ENCODE measurements around the gene KLRG1.

KLRG1 gene

GRCh38 chr12:8989413-8989812 is at the start of gene KLRG1:
KLRG1 (plus strand) TSS chr12:8989546; CDS start chr12:8989636, 90 bp downstream.
- Histone ChIP-seq H3K9ac (ENCODE audit: low read length) (no peak within 1 kb of the TSS), H3K27me3 (ENCODE audit: control insufficient read depth in 1 of 2, insufficient read depth in 2 of 2, low read length in 2 of 2) (no peaks in the 10 kb centered on the region), H3K4me1 (ENCODE audit: insufficient read depth, low read length) (peaks cover 3% of the 10 kb centered on the region), H3K4me3 (ENCODE audit: low read depth in 1 of 2, low read length in 2 of 2) (no peak within 1 kb of the TSS), H3K36me3 (ENCODE audit: insufficient read depth, low read length) (no peaks in the 10 kb centered on the region), H3K9me3 (ENCODE audit: low read length) (no peaks in the 10 kb centered on the region), H3K27ac (ENCODE audit: low read depth, low read length) (no peak within 1 kb of the TSS)

- Histone ChIP-seq H3K36me3 (ENCODE audit: insufficient read depth, low read length) (peaks cover 55% of the 10 kb centered on the region), H3K27me3 (ENCODE audit: control insufficient read depth in 1 of 2, insufficient read depth in 2 of 2, low read length in 2 of 2) (no peaks in the 10 kb centered on the region), H3K4me1 (ENCODE audit: insufficient read depth, low read length) (no peaks in the 10 kb centered on the region), H3K9ac (ENCODE audit: low read length) (no peak overlapping the region), H3K9me3 (ENCODE audit: low read length) (no peaks in the 10 kb centered on the region), H3K27ac (ENCODE audit: low read depth, low read length) (no peak overlapping the region), H3K4me3 (ENCODE audit: low read depth in 1 of 2, low read length in 2 of 2) (no peak overlapping the region)
Observed at GRCh38 chr12:8941691-8942478, 47.5 kb upstream of the KLRG1 start.

GRCh38 chr12:8943565-8944186 is 45.7 kb upstream of the KLRG1 start:
- no peak overlapping the region for H3K4me3 ChIP-seq (ENCODE audit: low read depth in 1 of 2, low read length in 2 of 2)
- no peaks in the 10 kb centered on the region for H3K27me3 ChIP-seq (ENCODE audit: control insufficient read depth in 1 of 2, insufficient read depth in 2 of 2, low read length in 2 of 2)
- no peaks in the 10 kb centered on the region for H3K9me3 ChIP-seq (ENCODE audit: low read length)
- peaks cover 47% of the 10 kb centered on the region for H3K36me3 ChIP-seq (ENCODE audit: insufficient read depth, low read length)
- H3K27ac ChIP-seq (ENCODE audit: low read depth, low read length), result no peak overlapping the region
- no peak overlapping the region for H3K9ac ChIP-seq (ENCODE audit: low read length)
- peaks cover 15% of the 10 kb centered on the region for H3K4me1 ChIP-seq (ENCODE audit: insufficient read depth, low read length)

GRCh38 chr12:8946733-8947132 is 42.6 kb upstream of the KLRG1 start:
- H3K9ac ChIP-seq (ENCODE audit: low read length), result no peak overlapping the region
- no peak overlapping the region for H3K4me3 ChIP-seq (ENCODE audit: low read depth in 1 of 2, low read length in 2 of 2)
- H3K9me3 ChIP-seq (ENCODE audit: low read length), result no peaks in the 10 kb centered on the region
- H3K36me3 ChIP-seq (ENCODE audit: insufficient read depth, low read length), result peaks cover 37% of the 10 kb centered on the region
- H3K27me3 ChIP-seq (ENCODE audit: control insufficient read depth in 1 of 2, insufficient read depth in 2 of 2, low read length in 2 of 2), result no peaks in the 10 kb centered on the region
- H3K4me1 ChIP-seq (ENCODE audit: insufficient read depth, low read length), result peaks cover 28% of the 10 kb centered on the region
- H3K27ac ChIP-seq (ENCODE audit: low read depth, low read length), result no peak overlapping the region

- Histone ChIP-seq H3K27me3 (ENCODE audit: control insufficient read depth in 1 of 2, insufficient read depth in 2 of 2, low read length in 2 of 2) (no peaks in the 10 kb centered on the region), H3K9me3 (ENCODE audit: low read length) (no peaks in the 10 kb centered on the region), H3K36me3 (ENCODE audit: insufficient read depth, low read length) (peaks cover 28% of the 10 kb centered on the region), H3K4me1 (ENCODE audit: insufficient read depth, low read length) (peaks cover 28% of the 10 kb centered on the region), H3K27ac (ENCODE audit: low read depth, low read length) (no peak overlapping the region), H3K9ac (ENCODE audit: low read length) (no peak overlapping the region), H3K4me3 (ENCODE audit: low read depth in 1 of 2, low read length in 2 of 2) (no peak overlapping the region)
Observed at GRCh38 chr12:8947737-8948136, 41.6 kb upstream of the KLRG1 start.

GRCh38 chr12:8948701-8949341 is 40.5 kb upstream of the KLRG1 start:
- H3K9ac ChIP-seq (ENCODE audit: low read length), result peak overlapping the region; percentile 84
- peak overlapping the region; percentile 97 for H3K27ac ChIP-seq (ENCODE audit: low read depth, low read length)
- peaks cover 28% of the 10 kb centered on the region for H3K4me1 ChIP-seq (ENCODE audit: insufficient read depth, low read length)
- H3K4me3 ChIP-seq (ENCODE audit: low read depth in 1 of 2, low read length in 2 of 2), result peak overlapping the region; percentile 87 to 93
- peaks cover 18% of the 10 kb centered on the region for H3K36me3 ChIP-seq (ENCODE audit: insufficient read depth, low read length)
- H3K9me3 ChIP-seq (ENCODE audit: low read length), result no peaks in the 10 kb centered on the region
- no peaks in the 10 kb centered on the region for H3K27me3 ChIP-seq (ENCODE audit: control insufficient read depth in 1 of 2, insufficient read depth in 2 of 2, low read length in 2 of 2)

GRCh38 chr12:8949342-8950220 is 39.8 kb upstream of the KLRG1 start, which contains the start of gene M6PR:
M6PR (minus strand) TSS chr12:8949645; CDS start chr12:8946404, 3,241 bp downstream.
- Histone ChIP-seq H3K27me3 (ENCODE audit: control insufficient read depth in 1 of 2, insufficient read depth in 2 of 2, low read length in 2 of 2) (no peaks in the 10 kb centered on the region), H3K9ac (ENCODE audit: low read length) (peak within 1 kb of the TSS; percentile 84), H3K27ac (ENCODE audit: low read depth, low read length) (peak within 1 kb of the TSS; percentile 97), H3K4me3 (ENCODE audit: low read depth in 1 of 2, low read length in 2 of 2) (peak within 1 kb of the TSS; percentile 87 to 93), H3K4me1 (ENCODE audit: insufficient read depth, low read length) (peaks cover 28% of the 10 kb centered on the region), H3K36me3 (ENCODE audit: insufficient read depth, low read length) (peaks cover 11% of the 10 kb centered on the region), H3K9me3 (ENCODE audit: low read length) (no peaks in the 10 kb centered on the region)

- Histone ChIP-seq H3K4me1 (ENCODE audit: insufficient read depth, low read length) (peaks cover 28% of the 10 kb centered on the region), H3K9me3 (ENCODE audit: low read length) (no peaks in the 10 kb centered on the region), H3K36me3 (ENCODE audit: insufficient read depth, low read length) (peaks cover 8% of the 10 kb centered on the region), H3K27ac (ENCODE audit: low read depth, low read length) (peak overlapping the region; percentile 97), H3K27me3 (ENCODE audit: control insufficient read depth in 1 of 2, insufficient read depth in 2 of 2, low read length in 2 of 2) (no peaks in the 10 kb centered on the region), H3K4me3 (ENCODE audit: low read depth in 1 of 2, low read length in 2 of 2) (peak overlapping the region; percentile 63 to 93), H3K9ac (ENCODE audit: low read length) (peak overlapping the region; percentile 84)
Observed at GRCh38 chr12:8950221-8950527, 39.2 kb upstream of the KLRG1 start.

- Histone ChIP-seq H3K27ac (ENCODE audit: low read depth, low read length) (peak overlapping the region; percentile 97), H3K4me1 (ENCODE audit: insufficient read depth, low read length) (peaks cover 28% of the 10 kb centered on the region), H3K4me3 (ENCODE audit: low read depth in 1 of 2, low read length in 2 of 2) (peak overlapping the region; percentile 63 to 93), H3K9ac (ENCODE audit: low read length) (peak overlapping the region; percentile 84), H3K36me3 (ENCODE audit: insufficient read depth, low read length) (peaks cover under 1% of the 10 kb centered on the region), H3K9me3 (ENCODE audit: low read length) (no peaks in the 10 kb centered on the region), H3K27me3 (ENCODE audit: control insufficient read depth in 1 of 2, insufficient read depth in 2 of 2, low read length in 2 of 2) (no peaks in the 10 kb centered on the region)
Observed at GRCh38 chr12:8950702-8951478, 38.5 kb upstream of the KLRG1 start.

- Histone ChIP-seq H3K27me3 (ENCODE audit: control insufficient read depth in 1 of 2, insufficient read depth in 2 of 2, low read length in 2 of 2) (no peaks in the 10 kb centered on the region), H3K9me3 (ENCODE audit: low read length) (no peaks in the 10 kb centered on the region), H3K27ac (ENCODE audit: low read depth, low read length) (no peak overlapping the region), H3K4me1 (ENCODE audit: insufficient read depth, low read length) (peaks cover 28% of the 10 kb centered on the region), H3K4me3 (ENCODE audit: low read depth in 1 of 2, low read length in 2 of 2) (no peak overlapping the region), H3K9ac (ENCODE audit: low read length) (no peak overlapping the region), H3K36me3 (ENCODE audit: insufficient read depth, low read length) (no peaks in the 10 kb centered on the region)
Observed at GRCh38 chr12:8951744-8952143, 37.6 kb upstream of the KLRG1 start.

All from muscle layer of colon (tissue), 2 donors.